ENCODE results near the gene HTATSF1.
A peak's percentile ranks its signal among the peaks of the same experiment; 100 is the strongest.

The HTATSF1 gene, protein sequence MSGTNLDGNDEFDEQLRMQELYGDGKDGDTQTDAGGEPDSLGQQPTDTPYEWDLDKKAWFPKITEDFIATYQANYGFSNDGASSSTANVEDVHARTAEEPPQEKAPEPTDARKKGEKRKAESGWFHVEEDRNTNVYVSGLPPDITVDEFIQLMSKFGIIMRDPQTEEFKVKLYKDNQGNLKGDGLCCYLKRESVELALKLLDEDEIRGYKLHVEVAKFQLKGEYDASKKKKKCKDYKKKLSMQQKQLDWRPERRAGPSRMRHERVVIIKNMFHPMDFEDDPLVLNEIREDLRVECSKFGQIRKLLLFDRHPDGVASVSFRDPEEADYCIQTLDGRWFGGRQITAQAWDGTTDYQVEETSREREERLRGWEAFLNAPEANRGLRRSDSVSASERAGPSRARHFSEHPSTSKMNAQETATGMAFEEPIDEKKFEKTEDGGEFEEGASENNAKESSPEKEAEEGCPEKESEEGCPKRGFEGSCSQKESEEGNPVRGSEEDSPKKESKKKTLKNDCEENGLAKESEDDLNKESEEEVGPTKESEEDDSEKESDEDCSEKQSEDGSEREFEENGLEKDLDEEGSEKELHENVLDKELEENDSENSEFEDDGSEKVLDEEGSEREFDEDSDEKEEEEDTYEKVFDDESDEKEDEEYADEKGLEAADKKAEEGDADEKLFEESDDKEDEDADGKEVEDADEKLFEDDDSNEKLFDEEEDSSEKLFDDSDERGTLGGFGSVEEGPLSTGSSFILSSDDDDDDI

DNA sequence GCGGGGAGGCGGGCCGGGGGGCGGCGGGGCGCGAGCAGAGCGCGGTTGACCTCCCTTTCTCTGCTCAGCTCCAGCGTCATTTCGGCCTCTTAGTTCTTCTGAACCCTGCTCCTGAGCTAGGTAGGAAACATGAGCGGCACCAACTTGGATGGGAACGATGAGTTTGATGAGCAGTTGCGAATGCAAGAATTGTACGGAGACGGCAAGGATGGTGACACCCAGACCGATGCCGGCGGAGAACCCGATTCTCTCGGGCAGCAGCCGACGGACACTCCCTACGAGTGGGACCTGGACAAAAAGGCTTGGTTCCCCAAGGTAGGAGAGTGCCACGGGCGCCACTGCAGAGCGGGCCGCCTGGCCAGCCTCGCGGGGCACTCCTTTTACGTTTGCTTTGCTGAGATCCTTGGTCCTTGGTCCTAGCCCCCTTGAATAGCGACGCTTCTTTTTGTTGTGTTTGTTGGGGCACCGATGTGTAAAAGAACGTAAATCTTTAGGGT is at the start of gene HTATSF1:
Gene HTATSF1 (plus strand): TSS at position 37 of the 497 bp plus-strand sequence. CDS start 93 bp downstream, at position 130.
- Histone ChIP-seq H3K4me1 (ENCODE audit: insufficient read depth, low read length, poor library complexity, severe bottlenecking) (peaks cover 19% of the 10 kb centered on the region), H3K9me3 (ENCODE audit: insufficient read depth, low read depth, low read length) (no peaks in the 10 kb centered on the region), H3K79me2 (ENCODE audit: insufficient read depth, low read length) (peaks cover 35% of the 10 kb centered on the region), H3K36me3 (ENCODE audit: insufficient read depth, low read length) (peaks cover 14% of the 10 kb centered on the region; the same call in 1 of the 2 replicates), H3K27me3 (ENCODE audit: insufficient read depth, low read length, poor library complexity, severe bottlenecking) (no peaks in the 10 kb centered on the region), H3F3A (ENCODE audit: low read depth) (no peaks in the 10 kb centered on the region; the same call in 1 of the 2 replicates), H4K20me1 (ENCODE audit: insufficient read depth, low read length, poor library complexity, severe bottlenecking) (peaks cover 11% of the 10 kb centered on the region), H3K9ac (ENCODE audit: low read depth, low read length, poor library complexity, severe bottlenecking) (peak within 1 kb of the TSS; percentile 95), H2AFZ (ENCODE audit: low read length) (peak within 1 kb of the TSS; percentile 92), H3K4me3 (ENCODE audit: low read length, poor library complexity, severe bottlenecking) (peak within 1 kb of the TSS; percentile 93), H3K9me2 (replicated peaks; ENCODE audit: low read depth, low read length) (no peaks in the 10 kb centered on the region), H3K4me2 (ENCODE audit: low read depth, low read length, poor library complexity, severe bottlenecking) (peak within 1 kb of the TSS; percentile 94)
- TF ChIP-seq, protein P1, sequence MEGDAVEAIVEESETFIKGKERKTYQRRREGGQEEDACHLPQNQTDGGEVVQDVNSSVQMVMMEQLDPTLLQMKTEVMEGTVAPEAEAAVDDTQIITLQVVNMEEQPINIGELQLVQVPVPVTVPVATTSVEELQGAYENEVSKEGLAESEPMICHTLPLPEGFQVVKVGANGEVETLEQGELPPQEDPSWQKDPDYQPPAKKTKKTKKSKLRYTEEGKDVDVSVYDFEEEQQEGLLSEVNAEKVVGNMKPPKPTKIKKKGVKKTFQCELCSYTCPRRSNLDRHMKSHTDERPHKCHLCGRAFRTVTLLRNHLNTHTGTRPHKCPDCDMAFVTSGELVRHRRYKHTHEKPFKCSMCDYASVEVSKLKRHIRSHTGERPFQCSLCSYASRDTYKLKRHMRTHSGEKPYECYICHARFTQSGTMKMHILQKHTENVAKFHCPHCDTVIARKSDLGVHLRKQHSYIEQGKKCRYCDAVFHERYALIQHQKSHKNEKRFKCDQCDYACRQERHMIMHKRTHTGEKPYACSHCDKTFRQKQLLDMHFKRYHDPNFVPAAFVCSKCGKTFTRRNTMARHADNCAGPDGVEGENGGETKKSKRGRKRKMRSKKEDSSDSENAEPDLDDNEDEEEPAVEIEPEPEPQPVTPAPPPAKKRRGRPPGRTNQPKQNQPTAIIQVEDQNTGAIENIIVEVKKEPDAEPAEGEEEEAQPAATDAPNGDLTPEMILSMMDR (conservative IDR thresholded peaks at IDR 0.05; ENCODE audit: low read length): no peak
- no peak for TF ChIP-seq EZH2phosphoT487 (IDR thresholded peaks at IDR 0.05; ENCODE audit: borderline replicate concordance)

DNA sequence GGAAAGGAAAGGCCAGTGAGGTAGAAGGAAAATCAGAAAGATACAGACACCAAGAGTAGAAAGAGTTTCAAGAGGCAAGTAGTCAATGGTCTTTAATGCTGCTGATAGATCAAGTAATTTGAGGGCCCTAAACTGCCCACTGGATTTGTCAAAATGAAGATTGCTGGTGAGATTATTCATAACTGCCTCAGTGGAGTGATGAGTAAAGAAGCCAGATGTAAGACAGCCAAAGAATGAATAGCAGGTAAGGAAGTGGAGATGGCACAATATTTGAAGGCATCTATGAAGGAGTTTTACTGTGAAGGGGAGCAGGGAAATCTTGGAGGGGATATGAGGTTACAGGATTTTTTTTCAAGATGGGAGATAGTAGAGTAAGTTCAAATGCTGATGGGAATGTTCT is 49.4 kb upstream of the HTATSF1 start:
- TF ChIP-seq, protein P1 (conservative IDR thresholded peaks at IDR 0.05; ENCODE audit: low read length): no peak
- no peak for TF ChIP-seq EZH2phosphoT487 (IDR thresholded peaks at IDR 0.05; ENCODE audit: borderline replicate concordance)
- Histone ChIP-seq H3K4me1 (ENCODE audit: insufficient read depth, low read length, poor library complexity, severe bottlenecking) (no peaks in the 10 kb centered on the region), H3K9me2 (replicated peaks; ENCODE audit: low read depth, low read length) (no peaks in the 10 kb centered on the region), H3F3A (ENCODE audit: low read depth) (no peaks in the 10 kb centered on the region), H3K9me3 (ENCODE audit: insufficient read depth, low read depth, low read length) (no peaks in the 10 kb centered on the region), H3K4me2 (ENCODE audit: low read depth, low read length, poor library complexity, severe bottlenecking) (no peak overlapping the region), H4K20me1 (ENCODE audit: insufficient read depth, low read length, poor library complexity, severe bottlenecking) (no peaks in the 10 kb centered on the region), H3K4me3 (ENCODE audit: low read length, poor library complexity, severe bottlenecking) (no peak overlapping the region), H3K9ac (ENCODE audit: low read depth, low read length, poor library complexity, severe bottlenecking) (no peak overlapping the region), H2AFZ (ENCODE audit: low read length) (no peak overlapping the region), H3K27me3 (ENCODE audit: insufficient read depth, low read length, poor library complexity, severe bottlenecking) (no peaks in the 10 kb centered on the region), H3K79me2 (ENCODE audit: insufficient read depth, low read length) (no peaks in the 10 kb centered on the region), H3K36me3 (ENCODE audit: insufficient read depth, low read length) (no peaks in the 10 kb centered on the region)

DNA sequence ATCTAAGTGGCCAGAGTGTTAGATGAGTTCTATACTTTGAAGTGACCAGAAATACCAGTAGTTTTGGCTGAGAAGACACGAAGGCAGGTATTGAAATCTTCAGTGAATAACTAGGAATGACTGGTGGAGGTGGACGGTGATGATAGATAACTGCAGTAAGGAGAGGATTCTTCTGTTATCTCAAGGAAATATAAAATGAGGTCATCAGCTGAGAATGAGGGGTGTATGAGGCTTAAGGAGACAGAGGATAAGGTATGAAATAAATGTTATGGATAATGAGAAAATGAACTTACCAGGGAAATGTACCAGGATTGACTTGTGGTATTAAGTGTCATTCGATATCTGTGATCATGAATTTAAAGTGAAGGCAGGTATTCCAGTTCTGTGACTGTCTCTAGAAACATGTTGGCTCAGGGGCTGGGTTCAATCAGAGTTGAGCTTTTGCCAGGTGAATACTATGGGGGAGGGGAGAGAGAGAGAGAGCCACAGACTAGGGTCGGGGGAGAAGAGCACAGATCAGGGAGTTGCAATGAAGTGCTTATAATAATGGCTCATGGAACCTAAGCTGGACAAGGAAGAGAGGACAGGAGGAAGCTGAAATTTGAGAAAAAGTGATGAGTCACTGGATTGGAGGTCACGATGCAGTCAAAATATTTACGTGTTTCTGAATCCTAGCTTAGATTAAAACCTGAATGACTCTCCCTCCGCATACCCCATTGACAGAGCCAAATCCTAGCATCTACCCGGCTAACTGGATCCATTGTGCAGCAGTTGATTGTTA is 47.2 kb upstream of the HTATSF1 start:
- no peak overlapping the region for H2AFZ ChIP-seq (ENCODE audit: low read length)
- no peak for TF ChIP-seq EZH2phosphoT487 (IDR thresholded peaks at IDR 0.05; ENCODE audit: borderline replicate concordance)
- TF ChIP-seq, protein P1 (conservative IDR thresholded peaks at IDR 0.05; ENCODE audit: low read length): no peak
- H3K79me2 ChIP-seq (ENCODE audit: insufficient read depth, low read length): no peaks in the 10 kb centered on the region
- no peaks in the 10 kb centered on the region for H3K9me3 ChIP-seq (ENCODE audit: insufficient read depth, low read depth, low read length)
- H3K4me3 ChIP-seq (ENCODE audit: low read length, poor library complexity, severe bottlenecking): no peak overlapping the region
- no peak overlapping the region for H3K4me2 ChIP-seq (ENCODE audit: low read depth, low read length, poor library complexity, severe bottlenecking)
- H3K9ac ChIP-seq (ENCODE audit: low read depth, low read length, poor library complexity, severe bottlenecking): no peak overlapping the region
- H3K4me1 ChIP-seq (ENCODE audit: insufficient read depth, low read length, poor library complexity, severe bottlenecking): no peaks in the 10 kb centered on the region
- no peaks in the 10 kb centered on the region for H3K36me3 ChIP-seq (ENCODE audit: insufficient read depth, low read length)
- no peaks in the 10 kb centered on the region for H3K9me2 ChIP-seq (replicated peaks; ENCODE audit: low read depth, low read length)
- H3K27me3 ChIP-seq (ENCODE audit: insufficient read depth, low read length, poor library complexity, severe bottlenecking): no peaks in the 10 kb centered on the region
- H3F3A ChIP-seq (ENCODE audit: low read depth): no peaks in the 10 kb centered on the region
- H4K20me1 ChIP-seq (ENCODE audit: insufficient read depth, low read length, poor library complexity, severe bottlenecking): no peaks in the 10 kb centered on the region
